ENCODE results near the gene ADGRB2.

Gene ADGRB2

DNA sequence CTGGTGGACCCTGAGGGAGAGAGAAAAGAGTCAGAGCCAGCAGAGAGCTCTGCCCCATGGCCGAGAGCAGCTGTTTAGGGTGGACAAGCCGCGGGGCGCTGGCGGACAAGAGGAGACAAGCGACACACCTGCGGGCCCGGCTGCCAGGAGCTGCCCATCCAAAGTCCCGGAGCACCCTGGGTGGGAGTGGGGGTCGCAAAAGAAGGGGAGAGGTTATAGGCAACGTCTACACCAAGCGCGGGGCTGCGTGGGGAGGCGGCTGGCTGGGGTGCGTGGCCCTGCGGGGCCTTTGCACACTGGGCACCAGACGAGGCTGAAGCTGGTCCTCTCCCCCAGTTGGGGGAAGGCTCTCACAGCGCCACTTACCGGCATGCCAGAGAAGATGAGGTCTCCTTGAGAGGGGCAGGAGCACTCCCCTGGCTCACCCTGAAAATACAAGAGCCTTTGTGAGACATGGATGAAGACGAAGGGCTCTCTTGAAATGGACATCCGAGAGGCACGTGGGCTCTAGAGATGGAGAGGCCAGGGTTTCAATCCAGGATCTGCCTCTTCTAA is 84.4 kb downstream of the ADGRB2 start:
- H3K27me3 Mint-ChIP-seq, result peaks cover 13 to 65% of the 10 kb centered on the region in 2 donors
- no peaks in the 10 kb centered on the region for H3K4me1 Mint-ChIP-seq (ENCODE audit: low read depth in 2 of 2)
- H3K4me3 Mint-ChIP-seq, result no peak overlapping the region
- H3K36me3 Mint-ChIP-seq (ENCODE audit: insufficient read depth), result no peaks in the 10 kb centered on the region
- H3K9me3 Mint-ChIP-seq, result no peaks in the 10 kb centered on the region
- DNase-seq (no peak), ATAC-seq (replicated peaks) (no peak)
- no peak overlapping the region for H3K27ac Mint-ChIP-seq

DNA sequence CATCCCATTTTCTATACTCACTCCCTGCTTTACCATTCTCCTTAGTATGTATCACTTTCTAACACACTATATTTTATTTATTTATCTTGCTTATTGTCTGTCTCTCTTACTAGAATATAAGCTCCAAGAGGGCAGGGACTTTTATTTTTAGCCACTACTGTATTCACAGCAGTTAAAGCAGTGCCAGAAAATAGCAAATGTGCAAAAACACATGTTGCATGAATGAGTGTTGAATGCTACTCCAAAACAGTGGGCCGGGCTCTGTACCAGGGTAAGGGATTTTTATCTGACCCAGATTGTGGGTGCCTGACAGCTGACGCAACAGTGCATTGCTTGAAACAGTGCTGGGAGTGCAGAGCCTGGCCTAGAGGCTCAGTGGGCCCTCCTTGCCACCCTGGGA is 85.0 kb downstream of the ADGRB2 start:
- Mint-ChIP-seq H3K36me3 (ENCODE audit: insufficient read depth) (no peaks in the 10 kb centered on the region), H3K27me3 (peaks cover 13 to 65% of the 10 kb centered on the region in 2 donors), H3K9me3 (no peaks in the 10 kb centered on the region), H3K4me1 (ENCODE audit: low read depth in 2 of 2) (no peaks in the 10 kb centered on the region), H3K4me3 (no peak overlapping the region), H3K27ac (no peak overlapping the region)
- ATAC-seq (replicated peaks) (no peak), DNase-seq (no peak)

DNA sequence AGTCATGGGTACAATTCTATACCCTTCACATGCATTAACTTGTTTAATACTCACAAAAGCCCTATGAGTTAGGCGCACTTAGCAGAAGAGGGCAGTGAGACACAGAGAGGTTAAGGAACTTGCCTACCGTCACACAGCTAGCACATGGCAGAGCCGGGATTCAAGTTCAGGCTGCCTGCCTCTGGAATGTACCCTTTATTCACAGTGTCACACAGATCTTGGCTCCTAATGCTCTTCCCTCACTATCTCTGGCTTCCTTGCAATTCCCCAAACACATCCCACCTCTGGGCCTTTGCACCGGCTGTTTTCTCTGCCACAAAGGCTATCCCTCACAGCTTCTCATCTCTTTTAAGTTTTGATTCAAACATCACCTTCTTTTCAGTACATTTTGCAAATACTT is 85.5 kb downstream of the ADGRB2 start:
- no peaks in the 10 kb centered on the region for H3K9me3 Mint-ChIP-seq
- no peaks in the 10 kb centered on the region for H3K4me1 Mint-ChIP-seq (ENCODE audit: low read depth in 2 of 2)
- DNase-seq (no peak), ATAC-seq (replicated peaks) (no peak)
- no peak overlapping the region for H3K27ac Mint-ChIP-seq
- H3K4me3 Mint-ChIP-seq, result no peak overlapping the region
- H3K27me3 Mint-ChIP-seq, result peaks cover 13 to 65% of the 10 kb centered on the region in 2 donors
- H3K36me3 Mint-ChIP-seq (ENCODE audit: insufficient read depth), result no peaks in the 10 kb centered on the region

- DNase-seq, result no peak
- Mint-ChIP-seq H3K9me3 (no peaks in the 10 kb centered on the region), H3K36me3 (ENCODE audit: insufficient read depth) (no peaks in the 10 kb centered on the region), H3K27ac (no peak overlapping the region), H3K27me3 (peaks cover 13 to 62% of the 10 kb centered on the region in 2 donors), H3K4me1 (ENCODE audit: low read depth in 2 of 2) (no peaks in the 10 kb centered on the region), H3K4me3 (no peak overlapping the region)
- no peak for ATAC-seq (replicated peaks)
These were observed 86.2 kb downstream of the ADGRB2 start for GRCh38 chr1:31677949-31678348.

- DNase-seq (no peak), ATAC-seq (replicated peaks) (no peak)
- H3K4me3 Mint-ChIP-seq, result no peak overlapping the region
- no peaks in the 10 kb centered on the region for H3K36me3 Mint-ChIP-seq (ENCODE audit: insufficient read depth)
- H3K27me3 Mint-ChIP-seq, result peaks cover 13 to 57% of the 10 kb centered on the region in 2 donors
- no peak overlapping the region for H3K27ac Mint-ChIP-seq
- H3K4me1 Mint-ChIP-seq (ENCODE audit: low read depth in 2 of 2), result no peaks in the 10 kb centered on the region
- H3K9me3 Mint-ChIP-seq, result no peaks in the 10 kb centered on the region
These were observed 86.7 kb downstream of the ADGRB2 start for GRCh38 chr1:31677401-31677800.

Measured in effector memory CD8-positive, alpha-beta T cell (primary cell).